ENCODE data around the gene LIG4.

DNA sequence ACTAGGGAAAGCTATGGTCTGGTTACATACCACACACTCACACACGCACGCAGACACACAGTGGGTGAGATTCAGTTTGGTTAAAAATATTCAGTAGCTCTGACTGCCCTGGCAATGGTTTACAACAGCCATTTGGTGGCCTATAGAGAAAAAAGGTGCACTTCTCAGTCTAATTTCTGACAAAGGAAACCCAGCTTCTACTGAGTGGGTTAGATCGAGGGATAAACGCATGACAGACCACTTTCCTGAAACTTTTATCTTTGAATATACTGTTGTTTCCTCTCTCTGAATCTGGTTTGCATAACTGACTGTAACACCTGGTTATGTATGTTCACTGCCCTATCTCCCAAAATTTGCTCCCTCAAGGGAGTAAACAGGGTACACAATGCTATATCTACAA is 2.5 kb downstream of the LIG4 start:
- no peak for TF ChIP-seq SPI1 (IDR thresholded peaks at IDR 0.05; ENCODE audit: low read depth, low read length)
- TF ChIP-seq POLR2A (IDR thresholded peaks at IDR 0.05; ENCODE audit: low read depth, low read length), result no peak
- no peak for TF ChIP-seq TAF1 (IDR thresholded peaks at IDR 0.05; ENCODE audit: low read depth, low read length)
- TF ChIP-seq POLR2AphosphoS5 (IDR thresholded peaks at IDR 0.05; ENCODE audit: low read depth, low read length), result no peak
